HG02938 (cell line): Measurements from ENCODE around the gene BCL2.
A peak's percentile ranks its signal among the peaks of the same experiment; 100 is the strongest.

Source experiments
- ATAC-seq: cut with Tn5 transposase; IDR thresholded peaks from one replicate; pipeline ENCODE4 v1.9.1; 2021; ENCODE audit warnings: mild to moderate bottlenecking, moderate library complexity; ENCODE audit not compliant: unreplicated experiment

The BCL2 gene

DNA sequence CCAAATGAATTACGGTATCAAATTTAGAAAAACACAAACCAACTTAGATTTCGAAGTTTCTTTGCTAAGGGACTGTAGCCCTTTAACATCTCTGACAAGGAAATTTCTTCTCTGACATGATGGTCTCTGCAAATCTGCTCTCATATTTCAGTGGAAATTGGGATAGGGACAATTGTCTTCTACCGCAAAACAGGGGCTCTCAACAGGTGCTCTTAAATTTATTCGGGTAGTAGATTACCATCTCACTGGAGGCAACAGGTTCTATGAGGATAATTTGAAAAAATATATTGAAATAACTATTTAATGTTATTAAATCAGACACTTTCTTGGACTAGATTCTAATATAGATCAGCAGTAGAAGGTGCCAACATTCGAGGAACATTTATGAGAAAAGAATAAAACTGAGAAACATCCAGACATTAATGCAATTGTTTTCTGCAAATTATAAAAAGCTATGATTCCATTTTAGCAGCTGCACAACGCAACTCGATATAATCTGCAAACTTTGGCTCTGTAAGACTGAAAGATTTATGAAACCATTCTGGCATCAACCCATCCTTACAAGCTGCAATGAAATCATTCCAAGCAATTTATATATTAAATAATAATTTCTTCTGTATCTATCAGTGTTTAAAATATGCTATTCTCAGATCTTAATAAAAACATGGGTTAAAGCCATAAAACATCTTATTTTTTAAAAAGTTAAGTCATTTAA is 10.0 kb upstream of the BCL2 start:
- ATAC-seq = no peak

- ATAC-seq = no peak
These were observed 6.4 kb upstream of the BCL2 start for GRCh38 chr18:63326011-63326410.

DNA sequence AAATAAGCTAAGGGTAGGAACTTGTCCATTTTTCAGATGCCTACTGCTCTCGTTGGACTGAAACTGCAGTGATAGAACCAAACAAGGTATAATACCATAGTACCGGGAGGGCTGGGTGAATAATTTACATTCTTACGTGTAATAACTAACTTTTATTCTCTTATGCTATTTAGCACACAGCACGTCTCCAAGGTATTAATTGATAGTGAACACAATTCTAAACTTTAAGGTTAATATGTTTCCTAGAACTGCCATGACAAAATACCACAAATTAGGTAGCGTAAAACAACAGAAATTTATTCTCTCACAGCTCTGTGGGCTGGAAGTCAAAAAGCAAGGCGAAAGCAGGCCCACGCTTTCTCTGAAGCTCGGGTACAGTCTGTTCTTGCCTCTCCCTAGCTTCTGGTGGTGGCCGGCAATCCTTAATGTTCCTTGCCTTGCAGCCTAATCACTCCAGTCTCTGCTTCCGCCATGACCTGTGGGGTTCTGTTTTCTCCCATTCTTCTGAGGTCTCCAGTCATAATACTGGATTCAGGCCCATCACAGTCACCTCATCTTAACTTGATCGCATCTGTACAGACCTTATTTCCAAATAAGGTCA is 5.6 kb upstream of the BCL2 start:
- ATAC-seq = no peak

- no peak for ATAC-seq
These were observed 3.5 kb upstream of the BCL2 start for GRCh38 chr18:63322908-63323634.

DNA sequence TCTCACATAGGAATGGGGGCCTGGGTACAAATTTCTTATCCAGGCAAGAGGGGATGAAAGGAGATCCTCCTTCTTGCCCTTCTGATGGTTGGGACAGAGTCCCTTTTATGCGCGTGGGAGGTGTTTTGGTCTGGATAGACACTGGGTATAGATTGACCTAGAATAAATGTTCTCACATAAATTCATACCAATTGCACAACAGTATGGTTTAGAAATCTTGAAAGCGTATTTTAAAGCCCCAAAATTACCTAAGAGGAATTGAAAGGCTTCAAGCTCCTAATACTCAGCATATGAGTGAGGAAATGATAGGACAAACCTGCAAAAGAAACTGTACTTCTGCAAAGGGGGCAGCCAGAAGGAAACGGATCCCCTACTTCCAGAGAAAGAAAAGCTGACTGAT is 2.6 kb upstream of the BCL2 start:
- ATAC-seq = no peak

- no peak for ATAC-seq
These were observed 1.7 kb upstream of the BCL2 start for GRCh38 chr18:63321291-63321690.

DNA sequence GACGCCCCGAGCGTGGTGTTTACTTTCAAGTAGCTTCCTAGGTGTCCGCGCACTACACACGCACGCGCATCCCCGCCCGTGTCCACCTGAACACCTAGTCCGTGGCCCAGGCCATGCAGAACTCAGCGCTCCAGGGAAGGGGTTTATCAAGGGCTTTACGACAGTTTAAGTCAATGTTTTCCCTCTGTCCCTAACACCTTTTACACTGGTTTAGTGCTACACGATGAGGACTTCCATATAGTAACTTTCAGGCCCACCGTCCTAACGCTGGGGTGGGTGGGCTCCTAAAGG is 1.4 kb upstream of the BCL2 start:
- ATAC-seq = no peak

GRCh38 chr18:63320123-63320974 is 780 bp upstream of the BCL2 start:
- peak; percentile 57 for ATAC-seq

- no peak for ATAC-seq
These were observed 633 bp downstream of the BCL2 start for GRCh38 chr18:63318889-63319382.

DNA sequence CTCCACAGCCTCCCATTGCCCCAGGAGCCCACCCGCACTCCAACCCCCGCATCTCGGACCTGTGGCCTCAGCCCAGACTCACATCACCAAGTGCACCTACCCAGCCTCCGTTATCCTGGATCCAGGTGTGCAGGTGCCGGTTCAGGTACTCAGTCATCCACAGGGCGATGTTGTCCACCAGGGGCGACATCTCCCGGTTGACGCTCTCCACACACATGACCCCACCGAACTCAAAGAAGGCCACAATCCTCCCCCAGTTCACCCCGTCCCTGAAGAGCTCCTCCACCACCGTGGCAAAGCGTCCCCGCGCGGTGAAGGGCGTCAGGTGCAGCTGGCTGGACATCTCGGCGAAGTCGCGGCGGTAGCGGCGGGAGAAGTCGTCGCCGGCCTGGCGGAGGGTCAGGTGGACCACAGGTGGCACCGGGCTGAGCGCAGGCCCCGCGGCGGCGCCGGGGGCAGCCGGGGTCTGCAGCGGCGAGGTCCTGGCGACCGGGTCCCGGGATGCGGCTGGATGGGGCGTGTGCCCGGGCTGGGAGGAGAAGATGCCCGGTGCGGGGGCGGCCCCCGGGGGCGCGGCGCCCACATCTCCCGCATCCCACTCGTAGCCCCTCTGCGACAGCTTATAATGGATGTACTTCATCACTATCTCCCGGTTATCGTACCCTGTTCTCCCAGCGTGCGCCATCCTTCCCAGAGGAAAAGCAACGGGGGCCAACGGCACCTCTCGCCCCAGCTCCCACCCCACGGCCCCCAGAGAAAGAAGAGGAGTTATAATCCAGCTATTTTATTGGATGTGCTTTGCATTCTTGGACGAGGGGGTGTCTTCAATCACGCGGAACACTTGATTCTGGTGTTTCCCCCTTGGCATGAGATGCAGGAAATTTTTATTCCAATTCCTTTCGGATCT is 1.3 kb downstream of the BCL2 start:
- ATAC-seq = peak; percentile 51

GRCh38 chr18:63317556-63317946 is 2.0 kb downstream of the BCL2 start:
- no peak for ATAC-seq

DNA sequence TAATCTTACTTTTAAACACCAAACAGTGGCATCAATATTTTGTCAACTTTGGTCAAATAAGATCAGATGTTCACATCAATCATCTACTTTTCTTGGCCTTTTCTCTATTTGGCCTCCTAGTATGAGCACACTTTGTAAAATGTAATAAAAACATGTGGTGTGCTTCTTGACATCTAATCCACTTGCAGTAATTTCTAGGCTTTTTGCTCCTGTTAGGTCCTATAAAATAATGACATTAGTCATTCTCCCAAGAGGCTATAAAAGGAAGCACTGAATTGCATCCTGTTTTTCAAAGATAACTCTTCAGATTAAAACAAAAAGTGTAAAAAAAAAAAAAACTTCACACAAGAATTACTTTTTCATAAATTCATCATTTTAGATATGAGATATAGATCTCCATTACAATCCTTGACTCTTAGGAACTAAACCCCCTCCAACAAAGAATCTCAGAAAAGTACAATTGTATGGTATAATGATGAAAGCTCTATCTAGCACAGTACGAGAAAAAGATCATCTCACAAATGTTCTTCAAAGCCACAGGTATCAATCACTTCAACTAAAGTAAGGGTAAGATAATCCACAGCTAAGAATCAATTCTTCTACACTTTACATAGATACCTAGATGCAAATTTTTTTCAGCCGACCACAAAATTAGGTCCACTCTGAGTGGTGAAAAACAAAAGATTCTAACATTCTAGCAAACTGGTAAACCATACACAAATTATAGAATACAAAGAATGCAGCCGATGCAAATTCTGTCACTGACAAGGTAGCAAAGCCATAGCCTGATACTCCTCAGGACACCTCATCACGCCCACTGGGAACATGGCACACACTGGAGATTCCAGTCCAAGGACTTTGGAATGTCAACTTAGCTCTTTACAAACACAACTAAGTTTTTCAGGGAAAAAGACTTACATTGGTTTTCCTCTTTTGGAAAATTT is 2.7 kb downstream of the BCL2 start:
- ATAC-seq = no peak

GRCh38 chr18:63315876-63316275 is 3.7 kb downstream of the BCL2 start:
- no peak for ATAC-seq

GRCh38 chr18:63315131-63315662 is 4.4 kb downstream of the BCL2 start:
- no peak for ATAC-seq

DNA sequence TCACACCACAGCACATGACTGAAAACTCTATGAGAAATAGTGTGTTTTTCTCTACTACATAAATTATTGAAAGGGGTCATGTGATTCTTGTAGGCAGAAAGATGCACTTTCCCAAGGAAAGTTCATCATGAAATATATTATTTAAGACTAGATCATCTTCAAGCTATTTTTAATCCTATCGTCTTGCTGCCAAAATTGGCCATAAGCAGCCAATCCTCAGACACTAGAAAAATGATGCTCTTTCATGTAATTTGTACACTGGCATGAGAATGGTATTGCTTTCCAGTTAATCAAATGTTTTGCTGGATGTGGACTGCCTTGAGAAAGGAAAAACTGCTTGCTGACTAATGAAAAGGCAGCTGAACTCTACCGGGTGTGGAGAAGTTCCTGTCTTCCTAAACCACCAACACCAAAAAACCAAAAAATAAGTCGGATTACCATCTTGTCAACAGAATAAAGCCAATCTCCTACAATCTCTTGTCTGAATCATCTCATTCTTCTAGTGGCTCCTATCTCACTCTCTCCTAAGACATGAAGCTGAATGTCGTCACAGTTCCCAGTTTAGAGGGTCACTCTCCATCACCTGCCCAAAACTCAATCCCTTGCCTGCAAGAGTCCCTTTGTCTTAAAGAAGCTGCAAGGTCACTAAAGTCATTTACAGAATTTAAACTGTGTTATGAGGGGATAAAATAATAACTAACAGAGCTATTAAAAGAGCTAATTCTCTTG is 5.3 kb downstream of the BCL2 start:
- no peak for ATAC-seq

DNA sequence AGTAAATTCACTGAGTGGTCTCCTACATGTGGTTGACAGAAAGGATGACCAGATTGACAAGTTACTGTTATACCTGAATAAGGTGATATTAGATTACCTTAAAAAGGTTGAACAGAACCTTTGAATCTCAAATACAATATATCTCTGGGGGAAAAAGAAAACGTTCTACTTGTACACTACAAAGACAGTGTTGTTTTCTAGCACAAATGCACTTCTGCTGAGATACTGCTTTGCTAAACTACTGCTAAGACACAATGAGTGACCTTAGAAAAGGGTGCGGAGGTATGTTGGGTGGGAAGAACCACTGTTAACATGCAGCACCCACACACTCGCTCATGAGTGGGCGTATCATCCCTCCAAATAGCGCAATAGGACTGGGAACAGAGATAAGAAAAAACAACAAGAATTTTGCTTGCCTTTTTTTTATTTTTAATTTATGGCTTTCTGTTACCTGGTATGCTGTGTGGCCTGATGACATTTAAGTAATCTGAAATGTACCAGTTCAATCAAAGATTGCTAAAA is 6.1 kb downstream of the BCL2 start:
- no peak for ATAC-seq

DNA sequence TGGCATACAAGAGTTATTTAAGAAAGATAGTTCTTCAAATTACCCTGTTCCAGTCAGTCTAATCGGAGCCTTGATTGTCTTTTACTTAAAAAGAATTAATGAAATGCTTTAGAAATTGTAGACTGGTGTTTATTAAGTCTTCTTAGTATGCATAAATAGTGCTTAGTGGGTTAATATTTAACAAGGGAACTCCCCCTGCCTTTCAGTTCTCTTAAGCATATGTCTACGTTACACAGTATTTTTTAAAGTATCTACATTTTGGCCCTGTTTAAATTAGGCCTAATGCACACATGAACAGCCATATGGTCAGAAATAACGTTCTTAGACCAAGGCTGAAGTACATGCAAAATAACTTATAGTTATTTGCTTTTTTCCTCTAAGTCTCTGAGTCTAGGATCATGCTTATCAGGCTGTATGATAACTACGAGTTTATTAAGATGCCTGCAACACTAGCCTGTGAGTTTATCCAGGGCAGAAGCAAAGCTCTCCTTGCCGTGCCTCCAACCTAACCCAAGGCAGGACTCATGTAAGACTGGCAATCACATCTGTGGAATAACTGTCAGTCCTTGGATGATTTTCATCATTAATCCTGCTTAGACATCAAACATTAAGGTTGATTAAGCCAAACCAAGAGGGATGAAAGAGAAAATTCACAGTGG is 6.7 kb downstream of the BCL2 start:
- peak; percentile 41 for ATAC-seq

GRCh38 chr18:63312019-63312409 is 7.6 kb downstream of the BCL2 start:
- peak; percentile 3 for ATAC-seq
